ENCODE data around the gene RSPO1.

GRCh38 chr1:37677143-37677439, 42.4 kb upstream of the RSPO1 start:
- TF ChIP-seq CTCF (IDR thresholded peaks at IDR 0.05) (no peak), EZH2 (IDR thresholded peaks at IDR 0.05; ENCODE audit: borderline replicate concordance, insufficient read depth, low read depth, low read length, poor library complexity, severe bottlenecking) (no peak)

All from B cell (primary cell).